ENCODE measurements around the gene NOA1.

Gene NOA1

GRCh38 chr4:56977321-56978012, at the start of gene NOA1:
Gene NOA1 (minus strand): TSS chr4:56977606. CDS start chr4:56977585, 21 bp downstream.
- peak; percentile 97 for DNase-seq

GRCh38 chr4:57023104-57023503, 45.7 kb upstream of the NOA1 start:
- no peak for DNase-seq

GRCh38 chr4:57020467-57021101, 43.2 kb upstream of the NOA1 start:
- no peak for DNase-seq

GRCh38 chr4:57018980-57019379, 41.6 kb upstream of the NOA1 start:
- no peak for DNase-seq

- DNase-seq: no peak
These were observed 36.2 kb upstream of the NOA1 start for GRCh38 chr4:57013543-57014120.

GRCh38 chr4:56999751-57000150, 22.3 kb upstream of the NOA1 start:
- no peak for DNase-seq

- no peak for DNase-seq
These were observed 18.1 kb upstream of the NOA1 start for GRCh38 chr4:56995525-56995924.

GRCh38 chr4:56990109-56990905, 12.9 kb upstream of the NOA1 start:
- DNase-seq: no peak

GRCh38 chr4:56986952-56987351, 9.5 kb upstream of the NOA1 start:
- no peak for DNase-seq

GRCh38 chr4:56986192-56986591, 8.8 kb upstream of the NOA1 start:
- DNase-seq: no peak

GRCh38 chr4:56981795-56982201, 4.4 kb upstream of the NOA1 start:
- DNase-seq: no peak

- peak; percentile 52 for DNase-seq
These were observed 2.1 kb upstream of the NOA1 start for GRCh38 chr4:56979421-56980072.

GRCh38 chr4:56978750-56979303, 1.4 kb upstream of the NOA1 start, which contains the start of gene POLR2B:
Gene POLR2B (plus strand): TSS chr4:56978896. CDS start chr4:56978986, 90 bp downstream.
- DNase-seq: peak; percentile 93

GRCh38 chr4:56976837-56977320, 527 bp downstream of the NOA1 start:
- peak; percentile 48 for DNase-seq

GRCh38 chr4:56976283-56976836, 1.0 kb downstream of the NOA1 start:
- no peak for DNase-seq

- DNase-seq: no peak
These were observed 4.1 kb downstream of the NOA1 start for GRCh38 chr4:56973336-56973735.

GRCh38 chr4:56972809-56973208, 4.6 kb downstream of the NOA1 start:
- DNase-seq: no peak

GRCh38 chr4:56972389-56972788, 5.0 kb downstream of the NOA1 start:
- no peak for DNase-seq

- no peak for DNase-seq
These were observed 6.0 kb downstream of the NOA1 start for GRCh38 chr4:56971383-56971782.

GRCh38 chr4:56961107-56961500, 16.3 kb downstream of the NOA1 start:
- no peak for DNase-seq

- no peak for DNase-seq
These were observed 18.3 kb downstream of the NOA1 start for GRCh38 chr4:56959100-56959499.

GRCh38 chr4:56958111-56958517, 19.3 kb downstream of the NOA1 start:
- DNase-seq: no peak

Measured in stimulated activated CD4-positive, alpha-beta T cell treated with anti-CD3 and anti-CD28 coated beads, Interleukin-4, amount 100 ng/mL, for 24 hours (primary cell).